Right ventricle myocardium inferior (tissue), 1 donor: ENCODE results near the gene APOF. TPM values are rescaled to one million over a fixed set of nuclear protein-coding genes. Genes with fewer than 3 reads are reported as not detected.
"Not testable (repeated sequence)": the region's sequence is repeated elsewhere in the genome, so short reads cannot be mapped to it uniquely, and the experiment has no call there.

ENCODE experiments used
- ATAC-seq: fragments of 200-7000 bp; cut with Tn5 transposase; one replicate; pipeline ENCODE4 v1.9.1; 2020; ENCODE audit warnings: mild to moderate bottlenecking, moderate library complexity
- DNase-seq: peaks from one replicate; pipeline ENCODE4 v3.0.0; 2021; ENCODE audit errors: missing footprints
- intact Hi-C: fragments of 100-400 bp; cut with DNase I; formaldehyde crosslinking; loops from one replicate; pipeline ENCODE4 v1.11.0; 2022
- total RNA-seq: library from RNA; stranded (reverse); fragmentation: NEBNext Ultra II Directional; extraction: Animal tissue kit (Norgen Biotek cat#: 25700); gene quantifications from one replicate; pipeline ENCODE4 v1.2.1, GENCODE V29; 2021
- donor health status: DM: no; HTN: yes; CAD: no; lungs with severe emphysema.

APOF gene
- total RNA-seq, 1 donor from 2014 or later = not detected

DNA sequence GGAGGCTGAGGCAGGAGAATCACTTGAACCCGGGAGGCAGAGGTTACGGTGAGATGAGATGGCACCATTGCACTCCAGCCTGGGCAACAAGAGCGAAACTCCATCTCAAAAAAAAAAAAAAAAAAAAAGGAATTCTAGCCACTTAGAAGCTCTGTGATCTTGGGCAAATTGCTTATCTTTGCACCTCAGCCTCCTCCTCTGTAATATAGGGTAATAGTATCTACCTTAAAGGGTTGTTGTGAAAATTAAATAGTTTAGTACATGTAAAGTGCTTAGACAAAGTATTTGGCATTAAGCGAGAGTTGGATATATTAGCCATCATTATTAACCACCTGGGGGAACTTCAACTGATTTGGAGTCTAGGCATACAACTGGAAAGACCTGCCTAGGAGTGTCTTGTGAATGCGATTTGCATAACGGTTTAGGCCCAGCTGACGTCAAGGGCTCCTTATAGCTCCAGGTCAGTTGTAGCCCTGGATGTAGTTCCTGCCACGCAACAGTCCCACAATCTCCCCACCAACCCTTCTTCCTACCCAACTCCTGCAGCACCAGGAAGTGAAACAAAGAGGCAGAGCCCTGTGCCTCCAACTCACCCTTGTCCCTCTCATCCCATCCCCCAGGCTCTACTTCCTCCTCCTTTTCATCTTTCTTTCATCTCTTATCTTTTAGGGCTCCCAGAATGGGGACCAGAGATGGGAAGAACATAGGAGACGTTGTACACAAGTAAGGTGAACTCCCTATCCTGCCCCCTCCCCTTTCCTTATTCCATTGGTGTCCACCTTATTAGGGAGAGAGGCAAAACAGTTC, 26.1 kb downstream of the APOF start:
- ATAC-seq = no peak
- DNase-seq = no peak
- intact Hi-C loops = no loop called here

DNA sequence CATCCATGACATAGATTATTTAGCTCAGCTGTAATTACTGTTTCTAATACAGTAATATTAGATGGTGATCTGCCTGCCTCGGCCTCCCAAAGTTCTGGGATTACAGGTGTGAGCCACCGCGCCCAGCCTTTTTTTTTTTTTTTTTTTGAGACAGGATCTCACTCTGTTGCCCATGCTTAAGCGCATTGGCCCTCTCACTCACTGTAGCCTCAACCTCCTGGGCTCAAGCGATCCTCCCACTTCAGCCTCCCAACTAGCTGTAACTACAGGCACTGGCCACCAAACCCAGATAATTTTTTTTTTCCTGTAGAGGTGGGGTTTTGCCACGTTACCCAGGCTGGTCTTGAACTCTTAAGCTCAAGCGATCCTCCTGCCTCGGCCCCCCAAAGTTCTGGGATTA, 27.1 kb downstream of the APOF start:
- DNase-seq, ATAC-seq, intact Hi-C loops: not testable (repeated sequence)

DNA sequence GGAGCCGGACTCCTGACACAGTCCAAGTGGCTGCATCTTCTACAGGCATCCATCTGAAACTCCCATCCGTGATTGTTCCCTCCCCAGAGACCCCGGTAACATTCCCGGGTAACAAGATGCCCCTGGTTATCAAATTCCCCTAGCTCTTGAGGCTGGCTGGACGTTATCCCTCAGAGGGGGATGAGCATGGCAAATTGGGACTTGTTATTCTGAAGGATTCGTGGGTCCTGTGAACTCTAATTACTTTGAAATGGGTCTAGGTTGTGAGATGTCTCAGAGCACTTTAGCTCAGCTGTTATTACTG, 28.2 kb downstream of the APOF start:
- DNase-seq (no peak), ATAC-seq (no peak)
- intact Hi-C loops = no loop called here

DNA sequence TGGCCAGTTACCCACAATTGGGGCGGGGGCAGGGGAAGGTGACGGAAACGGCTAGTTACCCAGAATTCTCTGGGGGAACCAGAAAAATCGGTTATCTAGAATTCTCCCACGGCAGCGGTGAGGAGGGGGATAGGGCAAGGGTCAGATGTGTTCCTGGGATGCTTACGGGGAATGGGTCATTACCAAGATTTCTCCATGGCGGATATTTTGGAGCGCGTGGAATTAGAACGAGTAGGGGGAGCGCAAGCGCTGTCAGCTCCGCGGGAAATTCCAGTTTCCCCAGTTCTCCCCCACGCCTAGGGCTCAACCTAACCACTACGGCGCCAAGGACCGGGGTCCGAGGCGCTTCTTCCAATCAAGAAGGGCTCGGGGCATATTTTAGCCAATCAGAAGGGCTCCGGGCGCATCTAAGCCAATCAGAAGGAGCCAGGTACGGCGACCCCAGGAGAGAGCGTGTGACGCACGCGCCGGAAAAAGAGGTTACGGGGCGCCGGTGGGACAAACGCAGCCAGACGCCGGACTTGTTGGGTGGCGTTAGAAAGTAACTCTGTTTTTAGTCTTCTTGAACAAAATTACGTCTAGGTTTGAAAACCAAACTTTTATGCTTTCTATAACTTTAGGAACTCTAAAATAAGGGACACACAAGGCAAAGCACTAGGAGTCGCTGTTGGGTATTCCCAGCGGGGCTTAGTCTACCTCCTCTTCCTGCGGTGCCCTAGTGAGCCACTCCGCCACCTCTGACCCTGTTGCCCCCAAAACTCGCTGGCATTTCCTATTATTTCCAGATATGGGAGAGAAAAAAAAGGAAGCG, 28.8 kb downstream of the APOF start, which contains the start of gene PAN2:
Gene PAN2 (minus strand): TSS at position 322 of the 811 bp plus-strand sequence. CDS start 906 bp downstream, outside the sequence.
- DNase-seq (peak; percentile 97), ATAC-seq (peak; percentile 99)
- intact Hi-C loops = no loop called here

DNA sequence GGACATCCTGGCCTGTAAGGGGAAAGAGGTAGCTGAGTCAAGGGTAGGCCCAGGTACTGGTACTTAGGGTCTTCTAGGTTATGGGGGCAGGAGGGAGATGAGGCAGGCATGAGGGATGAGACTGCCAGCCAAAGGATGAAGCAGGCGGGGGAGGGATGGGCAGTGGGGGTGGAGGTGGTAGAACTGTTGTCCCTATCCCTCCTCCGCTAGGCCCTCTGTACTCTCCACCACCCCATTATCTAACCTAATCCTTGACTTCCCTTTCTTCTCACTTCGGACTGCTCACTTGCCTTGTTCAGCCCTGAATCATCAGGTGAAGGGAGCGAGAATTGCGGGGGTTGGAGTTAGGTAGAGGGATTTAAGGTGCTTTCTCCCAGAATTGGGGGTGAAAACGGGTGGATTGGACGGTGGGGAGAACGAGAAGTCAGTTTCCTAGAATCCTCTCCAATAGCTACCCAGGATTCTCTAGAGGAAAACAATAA, 29.4 kb downstream of the APOF start:
- no peak for DNase-seq
- intact Hi-C loops = no loop called here
- no peak for ATAC-seq

DNA sequence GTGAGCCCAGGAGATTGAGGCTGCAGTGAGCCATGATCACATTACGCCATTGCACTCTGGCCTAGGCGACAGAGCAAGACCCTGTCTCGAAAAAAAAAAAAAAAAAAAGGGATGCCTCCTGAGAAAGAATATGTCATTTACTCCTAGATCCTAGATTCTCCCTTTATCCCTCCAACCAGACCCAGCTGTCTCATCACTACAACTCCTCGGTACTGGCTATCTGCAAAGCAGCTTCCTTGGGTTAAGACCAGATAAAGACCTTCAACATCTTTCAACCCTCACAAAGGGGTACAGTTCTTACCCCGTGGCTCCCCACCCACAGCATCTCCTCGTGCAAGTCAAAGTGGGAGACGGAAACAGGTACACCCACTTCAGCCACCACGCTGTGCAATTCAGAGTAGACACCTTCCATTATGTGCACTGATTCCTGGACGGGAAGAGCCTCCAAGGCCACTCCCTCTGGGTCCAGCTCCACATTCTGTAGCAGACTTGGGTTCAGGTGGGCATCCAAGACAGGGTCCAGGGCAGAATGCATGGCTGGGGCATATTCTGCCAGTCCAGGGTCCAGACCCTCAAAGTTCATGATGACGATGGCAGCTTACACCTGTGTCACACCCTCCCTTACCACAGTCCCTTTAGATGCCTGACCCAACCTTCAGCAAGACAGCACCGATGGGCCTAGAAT, 30.0 kb downstream of the APOF start:
- intact Hi-C loops = no loop called here
- no peak for DNase-seq
- ATAC-seq = no peak

DNA sequence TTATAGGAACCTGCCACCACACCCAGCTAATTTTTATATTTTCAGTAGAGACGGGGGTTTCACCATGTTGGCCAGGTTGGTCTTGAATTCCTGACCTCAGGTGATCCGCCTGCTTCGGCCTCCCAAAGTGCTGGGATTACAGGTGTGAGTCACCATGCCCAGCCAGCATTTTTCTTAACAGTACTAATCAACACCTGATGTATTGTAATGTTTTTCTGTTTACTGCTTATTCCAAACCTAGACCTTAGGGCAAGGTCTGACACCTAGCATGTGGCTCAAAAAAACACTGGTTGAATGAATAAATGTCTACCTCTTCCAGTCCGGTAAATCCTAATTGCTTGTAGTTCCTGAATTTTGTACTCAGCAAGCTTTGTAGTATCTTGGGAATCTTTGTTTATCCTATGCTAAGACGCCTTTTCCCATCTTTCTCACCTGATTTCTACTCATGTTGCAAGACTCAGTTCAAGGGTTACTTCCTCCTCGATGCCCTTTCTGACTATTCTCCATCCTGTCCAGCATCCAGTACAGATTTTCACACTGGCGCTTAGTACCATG, 31.6 kb downstream of the APOF start:
- DNase-seq (no peak), ATAC-seq (no peak)
- intact Hi-C loops = no loop called here

DNA sequence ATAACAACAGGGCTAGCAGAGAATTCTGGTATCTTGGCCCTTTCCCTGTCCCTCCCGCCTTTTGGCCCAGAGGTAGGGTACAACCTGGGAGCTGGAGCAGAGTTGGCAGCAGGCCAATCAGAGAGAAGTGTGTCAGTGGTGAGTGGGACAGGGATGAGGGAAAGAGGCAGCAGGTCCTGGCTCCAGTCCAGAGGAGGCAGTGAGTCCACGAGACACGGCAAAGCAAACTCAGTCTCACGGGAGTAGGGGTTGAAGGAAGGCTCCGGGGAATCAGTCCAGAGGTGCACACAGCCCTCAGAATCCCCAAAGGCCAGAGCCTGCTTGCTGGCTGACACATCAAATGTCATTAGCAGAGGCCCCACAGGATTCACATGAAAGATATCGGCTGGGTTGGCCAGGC, 36.1 kb downstream of the APOF start:
- DNase-seq (no peak), ATAC-seq (no peak)
- intact Hi-C loops = no loop called here

DNA sequence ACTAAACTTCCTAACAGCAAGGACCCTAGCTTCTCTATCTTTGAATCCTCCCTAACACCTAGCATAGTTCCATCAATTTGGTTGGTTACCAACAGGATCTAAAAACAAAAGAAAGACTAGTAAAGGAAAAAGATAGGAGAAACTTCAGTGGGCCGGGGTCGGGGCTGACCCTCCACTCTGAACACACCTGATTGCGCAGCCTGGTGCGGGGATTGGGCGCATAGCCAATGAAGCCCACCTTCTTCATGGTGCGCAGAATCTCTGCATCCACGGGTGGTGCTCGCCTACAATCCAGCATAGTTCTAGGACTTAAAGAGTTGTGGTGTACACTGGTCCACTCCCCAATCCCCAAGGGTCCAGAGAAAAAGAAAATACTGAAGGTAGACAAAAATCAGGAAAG, 36.5 kb downstream of the APOF start:
- intact Hi-C loops = no loop called here
- DNase-seq = no peak
- ATAC-seq = no peak

DNA sequence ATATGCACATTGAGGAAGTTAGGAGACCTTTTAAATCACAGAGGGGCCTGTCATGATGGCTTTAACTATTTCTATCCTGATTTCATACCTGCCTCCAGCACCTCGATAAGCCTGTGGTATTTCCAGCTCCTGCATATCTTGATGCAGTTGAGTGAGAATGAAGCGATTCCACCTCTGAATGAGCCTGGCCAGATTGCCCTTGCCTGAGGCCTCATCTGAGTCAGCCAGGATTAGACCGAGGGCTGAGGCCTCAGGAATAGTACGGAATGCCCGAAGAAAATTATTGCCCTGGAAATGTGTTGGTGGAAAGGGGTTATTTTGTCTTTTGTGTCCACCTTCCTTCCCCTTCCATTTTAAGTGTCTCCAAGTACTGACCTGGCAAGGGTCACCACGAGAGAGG, 38.5 kb downstream of the APOF start:
- DNase-seq (no peak), ATAC-seq (no peak)
- intact Hi-C loops = no loop called here

DNA sequence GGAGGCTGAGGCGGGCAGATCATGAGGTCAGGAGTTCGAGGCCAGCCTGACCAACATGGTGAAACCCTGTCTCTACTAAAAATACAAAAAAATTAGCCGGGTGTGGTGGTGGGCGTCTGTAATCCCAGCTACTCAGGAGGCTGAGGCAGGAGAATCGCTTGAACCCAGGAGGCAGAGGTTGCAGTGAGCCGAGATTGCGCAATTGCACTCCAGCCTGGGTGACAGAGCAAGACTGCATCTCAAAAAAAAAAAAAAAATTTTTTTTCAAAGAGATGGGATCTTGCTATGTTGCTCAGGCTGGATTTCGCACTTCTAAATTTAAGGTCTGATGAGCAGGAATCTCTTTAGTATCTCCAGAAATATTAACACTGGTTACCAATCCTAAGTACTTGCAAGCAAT, 41.0 kb downstream of the APOF start:
- DNase-seq, intact Hi-C loops, ATAC-seq: not testable (repeated sequence)

DNA sequence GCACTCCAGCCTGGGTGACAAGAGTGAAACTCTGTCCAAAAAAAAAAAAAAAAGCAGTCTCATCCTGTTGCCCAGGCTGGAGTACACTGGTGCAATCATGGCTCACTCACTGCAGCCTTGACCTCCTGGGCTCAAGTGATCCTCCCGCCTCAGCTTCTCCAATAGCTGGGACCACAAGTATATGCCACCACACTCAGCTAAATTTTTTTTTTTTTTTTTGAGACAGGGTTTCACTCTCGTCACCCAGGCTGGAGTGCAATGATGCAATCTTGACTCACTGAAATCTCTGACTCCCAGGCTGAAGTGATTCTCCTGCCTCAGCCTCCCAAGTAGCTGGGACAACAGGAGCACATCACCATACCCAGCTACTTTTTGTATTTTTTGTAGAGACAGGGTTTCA, 41.6 kb downstream of the APOF start:
- no peak for ATAC-seq
- intact Hi-C loops = no loop called here

DNA sequence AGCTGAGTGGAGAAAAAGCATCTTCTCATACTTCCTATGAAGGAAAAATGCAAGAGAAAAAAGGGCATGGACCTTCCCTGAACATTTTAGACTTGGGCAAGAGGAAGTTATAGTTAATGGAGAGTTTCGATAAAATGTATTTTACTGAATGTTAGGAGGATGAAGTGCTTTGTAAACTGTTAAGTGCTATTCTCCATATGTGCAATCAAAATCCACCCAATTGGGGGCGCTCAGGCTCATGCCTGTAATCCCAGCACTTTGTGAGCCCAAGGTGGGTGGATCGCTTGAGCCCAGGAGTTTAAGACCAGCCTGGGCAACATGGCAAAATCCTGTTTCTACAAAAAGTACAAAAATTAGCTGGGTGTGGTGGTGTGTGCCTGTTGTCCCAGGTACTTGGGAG, 45.0 kb downstream of the APOF start:
- no peak for ATAC-seq
- intact Hi-C loops = no loop called here
- no peak for DNase-seq

More for the DNA sequence above, 41.6 kb downstream of the APOF start:
- DNase-seq = no peak

DNA sequence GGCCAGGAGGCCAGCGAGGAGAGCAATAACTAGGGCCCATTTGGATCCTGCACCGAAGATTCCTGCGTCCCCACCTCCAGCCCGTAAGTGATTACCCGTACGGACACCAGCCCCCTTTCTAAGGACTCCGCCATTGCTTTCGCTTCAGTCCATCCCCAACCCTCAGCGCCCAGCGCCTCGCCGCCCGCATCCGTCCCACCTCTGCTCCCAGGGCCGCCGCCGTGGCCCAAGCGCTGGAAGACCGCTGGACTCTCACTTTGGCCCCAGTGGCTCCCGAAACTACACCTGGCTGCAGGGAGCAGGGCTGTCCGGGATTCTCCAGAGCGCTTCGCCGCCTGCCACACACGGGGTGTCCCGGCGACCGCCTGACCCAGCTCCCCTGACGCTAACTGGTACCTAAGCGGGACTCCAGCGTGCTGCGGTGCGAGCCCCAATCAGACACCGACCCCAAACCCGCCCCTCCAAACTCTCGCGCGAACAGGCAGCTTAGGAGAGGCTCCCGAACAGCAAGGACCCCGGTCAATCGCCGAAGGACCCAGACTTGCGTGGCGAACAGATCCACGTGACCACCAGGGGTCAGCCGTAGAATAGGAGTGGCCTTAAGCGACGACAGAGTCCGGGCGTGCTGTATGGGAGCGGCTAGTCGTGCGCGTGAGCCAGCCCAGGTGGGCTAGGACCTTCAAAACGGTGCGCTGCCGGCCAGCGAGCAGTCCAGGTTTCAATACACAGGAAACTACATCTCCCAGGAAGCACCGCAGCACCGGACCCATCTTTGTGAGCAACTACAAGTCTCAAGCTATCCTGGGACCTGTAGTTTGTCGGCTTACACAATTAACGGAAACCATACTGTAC, 46.8 kb downstream of the APOF start, which contains the start of gene CNPY2:
Gene CNPY2 (minus strand): TSS at position 367 of the 852 bp plus-strand sequence. CDS start 771 bp downstream, outside the sequence.
- intact Hi-C loops = loop anchor here (1.0 kb wide), 2 partner anchors 16 to 148 kb away; partner anchors contain the start of gene CS
- DNase-seq (peak; percentile 97), ATAC-seq (peak; percentile 97)

DNA sequence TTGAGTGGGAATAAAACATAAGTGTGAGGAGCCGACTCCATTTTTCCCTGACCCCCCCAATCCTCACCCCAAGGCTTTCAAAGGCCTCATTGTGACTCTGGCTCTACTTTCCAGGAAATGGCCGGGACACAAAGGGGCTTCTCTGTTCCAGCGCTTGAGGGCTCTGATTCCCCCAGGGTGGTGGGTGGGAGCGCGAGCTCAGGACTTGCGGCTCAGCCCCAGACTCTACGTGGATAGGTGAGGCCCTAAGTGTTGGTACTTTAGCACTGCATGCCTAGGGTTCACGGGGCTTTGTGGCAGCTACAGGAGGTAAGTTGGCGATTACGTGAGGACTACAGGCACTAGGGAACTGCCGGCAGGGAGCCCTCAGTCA, 47.4 kb downstream of the APOF start:
- DNase-seq (no peak), ATAC-seq (no peak)
- intact Hi-C loops = no loop called here

DNA sequence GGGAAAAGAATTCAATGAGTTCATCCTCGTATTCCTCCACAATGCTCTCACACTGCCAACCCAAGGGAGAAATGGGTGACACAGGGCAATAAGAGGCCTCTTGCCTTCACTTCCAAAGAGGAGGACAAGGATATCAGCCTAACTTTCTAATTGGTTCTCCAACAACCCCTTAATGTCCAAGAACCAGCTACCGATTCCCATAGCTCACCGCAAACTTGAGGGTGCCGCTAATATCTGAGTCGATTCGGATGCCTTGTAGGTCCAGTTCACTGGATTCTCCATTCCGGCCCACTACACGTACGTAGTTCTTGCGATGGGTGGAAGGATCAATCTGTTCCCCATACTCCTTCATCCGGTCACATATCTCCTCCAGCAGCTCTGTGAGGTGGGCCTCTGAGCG, 51.7 kb downstream of the APOF start:
- intact Hi-C loops = no loop called here
- no peak for ATAC-seq

More for the DNA sequence above, 51.7 kb downstream of the APOF start:
- no peak for DNase-seq
